GM23338 (cell line): Measurements from ENCODE around the gene ANKRD44. TPM values are rescaled to one million over a fixed set of nuclear protein-coding genes. Genes with fewer than 3 reads are reported as not detected.

Source experiments
- ATAC-seq: fragments of 200-7000 bp; cut with Tn5 transposase; 3 replicates; pipeline ENCODE4 v1.9.1; 2020
- DNase-seq: peaks from one replicate; pipeline ENCODE4 v3.0.0-alpha.2; 2015; ENCODE audit warnings: low spot score
- H2AFZ ChIP-seq: fragments of 200-600 bp; sonication (generic); 2 replicates; pipeline ENCODE4 v1.8.0; 2016; ENCODE audit warnings: antibody characterized with exemption, mild to moderate bottlenecking, moderate library complexity
- H3F3A ChIP-seq: fragments of 200-600 bp; sonication (generic); replicated peaks from 2 replicates; pipeline ENCODE4 v1.8.0; 2017; ENCODE audit warnings: antibody characterized with exemption, mixed run types, low read depth
- H3K27ac ChIP-seq: fragments of 200-600 bp; sonication (generic); 2 replicates; pipeline ENCODE4 v1.6.1; 2016; ENCODE audit warnings: low read depth
- H3K27me3 ChIP-seq: fragments of 200-600 bp; sonication (generic); 2 replicates; pipeline ENCODE4 v1.8.0; 2016; ENCODE audit warnings: mild to moderate bottlenecking, mixed run types, moderate library complexity; ENCODE audit not compliant: insufficient read depth
- H3K36me3 ChIP-seq: fragments of 200-600 bp; sonication (generic); 2 replicates; pipeline ENCODE4 v1.8.0; 2016; ENCODE audit warnings: mild to moderate bottlenecking; ENCODE audit not compliant: insufficient read depth
- H3K4me1 ChIP-seq: fragments of 200-600 bp; sonication (generic); 2 replicates; pipeline ENCODE4 v1.8.0; 2016; ENCODE audit warnings: mild to moderate bottlenecking, moderate library complexity; ENCODE audit not compliant: insufficient read depth
- H3K4me2 ChIP-seq: fragments of 200-600 bp; sonication (generic); 2 replicates; pipeline ENCODE4 v1.7.1; 2017; ENCODE audit warnings: mixed run types
- H3K4me3 ChIP-seq: fragments of 200-600 bp; sonication (generic); 2 replicates; pipeline ENCODE4 v1.6.1; 2016; ENCODE audit warnings: mixed run types
- H3K79me2 ChIP-seq: fragments of 200-600 bp; sonication (generic); replicated peaks from 2 replicates; pipeline ENCODE4 v1.8.0; 2017; ENCODE audit warnings: mild to moderate bottlenecking; ENCODE audit not compliant: insufficient read depth
- H3K9me2 ChIP-seq: fragments of 200-600 bp; sonication (generic); 2 replicates; pipeline ENCODE4 v1.8.0; 2017; ENCODE audit not compliant: insufficient read depth
- H4K20me1 ChIP-seq: fragments of 200-600 bp; sonication (generic); replicated peaks from 2 replicates; pipeline ENCODE4 v1.8.0; 2017; ENCODE audit warnings: mild to moderate bottlenecking; ENCODE audit not compliant: insufficient read depth
- H3K27ac Mint-ChIP-seq: 2 replicates; pipeline ENCODE4 v1.8.0; 2020; ENCODE audit warnings: inconsistent platforms, mild to moderate bottlenecking, moderate library complexity, mixed read lengths
- H3K27me3 Mint-ChIP-seq: 3 replicates; pipeline ENCODE4 v1.8.0; 2022; ENCODE audit warnings: low read depth, mild to moderate bottlenecking, moderate library complexity, mixed read lengths, inconsistent platforms; ENCODE audit not compliant: insufficient read depth, poor library complexity
- H3K36me3 Mint-ChIP-seq: 3 replicates; pipeline ENCODE4 v1.8.0; 2021; ENCODE audit warnings: low read depth, mild to moderate bottlenecking, inconsistent platforms, moderate library complexity, mixed read lengths
- H3K4me1 Mint-ChIP-seq: 3 replicates; pipeline ENCODE4 v1.8.0; 2020; ENCODE audit warnings: mild to moderate bottlenecking, inconsistent platforms, mixed read lengths
- H3K4me3 Mint-ChIP-seq: 3 replicates; pipeline ENCODE4 v1.8.0; 2021; ENCODE audit warnings: moderate library complexity, mild to moderate bottlenecking, inconsistent platforms, mixed read lengths
- H3K9me3 Mint-ChIP-seq: 3 replicates; pipeline ENCODE4 v1.8.0; 2020; ENCODE audit warnings: moderate library complexity, mild to moderate bottlenecking, inconsistent platforms, mixed read lengths
- CREB1 ChIP-seq: fragments of 250-450 bp; sonication (Bioruptor Pico); IDR thresholded peaks from 2 replicates; pipeline ENCODE4 v1.5.0; 2020; ENCODE audit warnings: low read depth, mild to moderate bottlenecking, moderate library complexity
- ETS1 ChIP-seq: IDR thresholded peaks from 2 replicates; pipeline ENCODE4 v1.6.1; 2016; ENCODE audit warnings: antibody characterized with exemption
- EZH2 ChIP-seq: fragments of 200-600 bp; sonication (generic); IDR thresholded peaks from one replicate; pipeline ENCODE4 v1.8.0; 2017; ENCODE audit warnings: antibody characterized with exemption, mild to moderate bottlenecking, low read depth; ENCODE audit not compliant: unreplicated experiment
- EZH2phosphoT487 ChIP-seq: fragments of 200-600 bp; sonication (generic); IDR thresholded peaks from one replicate; pipeline ENCODE4 v1.8.1; 2018; ENCODE audit warnings: antibody characterized with exemption; ENCODE audit not compliant: unreplicated experiment
- JUNB ChIP-seq: IDR thresholded peaks from one replicate; pipeline ENCODE4 v1.6.1; 2016; ENCODE audit warnings: antibody characterized with exemption; ENCODE audit not compliant: unreplicated experiment
- NANOG ChIP-seq: IDR thresholded peaks from 2 replicates; pipeline ENCODE4 v1.6.1; 2016; ENCODE audit warnings: antibody characterized with exemption, borderline replicate concordance
- POLR2AphosphoS5 ChIP-seq: IDR thresholded peaks from 2 replicates; pipeline ENCODE4 v1.6.1; 2016; ENCODE audit warnings: antibody characterized with exemption, low read depth
- STAT1 ChIP-seq: IDR thresholded peaks from one replicate; pipeline ENCODE4 v1.6.1; 2016; ENCODE audit warnings: antibody characterized with exemption; ENCODE audit not compliant: unreplicated experiment
- ZNF114 ChIP-seq: fragments of 250-450 bp; sonication (Bioruptor Pico); IDR thresholded peaks from 2 replicates; pipeline ENCODE4 v1.5.0; 2020; ENCODE audit warnings: mild to moderate bottlenecking, moderate library complexity
- ZNF331 ChIP-seq: fragments of 250-450 bp; sonication (Bioruptor Pico); IDR thresholded peaks from 2 replicates; pipeline ENCODE4 v1.5.0; 2020; ENCODE audit warnings: low read depth, mild to moderate bottlenecking, moderate library complexity
- polyA plus RNA-seq: library from polyadenylated mRNA; unstranded; fragments of >200 nt; fragmentation: Nextera tagmentation; extraction: Ambion mirVana; gene quantifications from 2 replicates; pipeline ENCODE4 v1.2.1, GENCODE V29; 2016
- total RNA-seq: library from RNA; depleted of rRNA; stranded (reverse); fragments of >200 nt; shearing (Covaris generic); gene quantifications from 2 replicates; pipeline ENCODE4 v1.2.3, GENCODE V29; 2014
- TF ChIP-seq, protein P1 (sequence below), 2 experiments: fragments of 200-600 bp in 1 of 2; sonication (generic) in 1 of 2; conservative IDR thresholded peaks; 2 replicates each; pipeline versions ENCODE4 v1.5.1 to v1.6.1; 2016 to 2017; ENCODE audit warnings: antibody characterized with exemption in 2 of 2, low read depth in 2 of 2, mild to moderate bottlenecking in 2 of 2, moderate library complexity in 1 of 2
- TF ChIP-seq, protein P2 (sequence below): IDR thresholded peaks from one replicate; pipeline ENCODE4 v1.6.1; 2018; ENCODE audit warnings: antibody characterized with exemption; ENCODE audit not compliant: unreplicated experiment
- TF ChIP-seq, protein P3 (sequence below): fragments of 250-450 bp; sonication (Bioruptor Pico); IDR thresholded peaks from 2 replicates; pipeline ENCODE4 v1.5.0; 2020; ENCODE audit warnings: mild to moderate bottlenecking, moderate library complexity

ANKRD44 gene
- total and polyA plus RNA-seq, 2 experiments from 2014 or later, result 0.44 to 0.56 TPM

- H3K27me3 Mint-ChIP-seq, result peaks cover 3% of the 10 kb centered on the region
- no peaks in the 10 kb centered on the region for H3K36me3 ChIP-seq
- peaks cover 5% of the 10 kb centered on the region; the same call in 2 of the 3 replicates for H3K4me1 Mint-ChIP-seq
- no peaks in the 10 kb centered on the region for H3K9me3 Mint-ChIP-seq
- no peak overlapping the region for H3K4me3 ChIP-seq
- H3K36me3 Mint-ChIP-seq, result no peaks in the 10 kb centered on the region
- H3K27ac Mint-ChIP-seq, result no peak overlapping the region
- no peaks in the 10 kb centered on the region for H3K27me3 ChIP-seq
- TF ChIP-seq EZH2 (no peak), POLR2AphosphoS5 (no peak), ZNF114 (no peak), NANOG (no peak), CREB1 (CRISPR knock-in tag) (no peak), ETS1 (no peak), STAT1 (no peak), ZNF331 (CRISPR knock-in tag) (no peak), JUNB (no peak), EZH2phosphoT487 (no peak)
- TF ChIP-seq, protein P1, sequence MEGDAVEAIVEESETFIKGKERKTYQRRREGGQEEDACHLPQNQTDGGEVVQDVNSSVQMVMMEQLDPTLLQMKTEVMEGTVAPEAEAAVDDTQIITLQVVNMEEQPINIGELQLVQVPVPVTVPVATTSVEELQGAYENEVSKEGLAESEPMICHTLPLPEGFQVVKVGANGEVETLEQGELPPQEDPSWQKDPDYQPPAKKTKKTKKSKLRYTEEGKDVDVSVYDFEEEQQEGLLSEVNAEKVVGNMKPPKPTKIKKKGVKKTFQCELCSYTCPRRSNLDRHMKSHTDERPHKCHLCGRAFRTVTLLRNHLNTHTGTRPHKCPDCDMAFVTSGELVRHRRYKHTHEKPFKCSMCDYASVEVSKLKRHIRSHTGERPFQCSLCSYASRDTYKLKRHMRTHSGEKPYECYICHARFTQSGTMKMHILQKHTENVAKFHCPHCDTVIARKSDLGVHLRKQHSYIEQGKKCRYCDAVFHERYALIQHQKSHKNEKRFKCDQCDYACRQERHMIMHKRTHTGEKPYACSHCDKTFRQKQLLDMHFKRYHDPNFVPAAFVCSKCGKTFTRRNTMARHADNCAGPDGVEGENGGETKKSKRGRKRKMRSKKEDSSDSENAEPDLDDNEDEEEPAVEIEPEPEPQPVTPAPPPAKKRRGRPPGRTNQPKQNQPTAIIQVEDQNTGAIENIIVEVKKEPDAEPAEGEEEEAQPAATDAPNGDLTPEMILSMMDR (conservative IDR thresholded peaks at IDR 0.05; ENCODE audit: low read depth in 2 of 2), result no peak
- TF ChIP-seq, protein P2, sequence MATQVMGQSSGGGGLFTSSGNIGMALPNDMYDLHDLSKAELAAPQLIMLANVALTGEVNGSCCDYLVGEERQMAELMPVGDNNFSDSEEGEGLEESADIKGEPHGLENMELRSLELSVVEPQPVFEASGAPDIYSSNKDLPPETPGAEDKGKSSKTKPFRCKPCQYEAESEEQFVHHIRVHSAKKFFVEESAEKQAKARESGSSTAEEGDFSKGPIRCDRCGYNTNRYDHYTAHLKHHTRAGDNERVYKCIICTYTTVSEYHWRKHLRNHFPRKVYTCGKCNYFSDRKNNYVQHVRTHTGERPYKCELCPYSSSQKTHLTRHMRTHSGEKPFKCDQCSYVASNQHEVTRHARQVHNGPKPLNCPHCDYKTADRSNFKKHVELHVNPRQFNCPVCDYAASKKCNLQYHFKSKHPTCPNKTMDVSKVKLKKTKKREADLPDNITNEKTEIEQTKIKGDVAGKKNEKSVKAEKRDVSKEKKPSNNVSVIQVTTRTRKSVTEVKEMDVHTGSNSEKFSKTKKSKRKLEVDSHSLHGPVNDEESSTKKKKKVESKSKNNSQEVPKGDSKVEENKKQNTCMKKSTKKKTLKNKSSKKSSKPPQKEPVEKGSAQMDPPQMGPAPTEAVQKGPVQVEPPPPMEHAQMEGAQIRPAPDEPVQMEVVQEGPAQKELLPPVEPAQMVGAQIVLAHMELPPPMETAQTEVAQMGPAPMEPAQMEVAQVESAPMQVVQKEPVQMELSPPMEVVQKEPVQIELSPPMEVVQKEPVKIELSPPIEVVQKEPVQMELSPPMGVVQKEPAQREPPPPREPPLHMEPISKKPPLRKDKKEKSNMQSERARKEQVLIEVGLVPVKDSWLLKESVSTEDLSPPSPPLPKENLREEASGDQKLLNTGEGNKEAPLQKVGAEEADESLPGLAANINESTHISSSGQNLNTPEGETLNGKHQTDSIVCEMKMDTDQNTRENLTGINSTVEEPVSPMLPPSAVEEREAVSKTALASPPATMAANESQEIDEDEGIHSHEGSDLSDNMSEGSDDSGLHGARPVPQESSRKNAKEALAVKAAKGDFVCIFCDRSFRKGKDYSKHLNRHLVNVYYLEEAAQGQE, result no peak
- TF ChIP-seq, protein P3, sequence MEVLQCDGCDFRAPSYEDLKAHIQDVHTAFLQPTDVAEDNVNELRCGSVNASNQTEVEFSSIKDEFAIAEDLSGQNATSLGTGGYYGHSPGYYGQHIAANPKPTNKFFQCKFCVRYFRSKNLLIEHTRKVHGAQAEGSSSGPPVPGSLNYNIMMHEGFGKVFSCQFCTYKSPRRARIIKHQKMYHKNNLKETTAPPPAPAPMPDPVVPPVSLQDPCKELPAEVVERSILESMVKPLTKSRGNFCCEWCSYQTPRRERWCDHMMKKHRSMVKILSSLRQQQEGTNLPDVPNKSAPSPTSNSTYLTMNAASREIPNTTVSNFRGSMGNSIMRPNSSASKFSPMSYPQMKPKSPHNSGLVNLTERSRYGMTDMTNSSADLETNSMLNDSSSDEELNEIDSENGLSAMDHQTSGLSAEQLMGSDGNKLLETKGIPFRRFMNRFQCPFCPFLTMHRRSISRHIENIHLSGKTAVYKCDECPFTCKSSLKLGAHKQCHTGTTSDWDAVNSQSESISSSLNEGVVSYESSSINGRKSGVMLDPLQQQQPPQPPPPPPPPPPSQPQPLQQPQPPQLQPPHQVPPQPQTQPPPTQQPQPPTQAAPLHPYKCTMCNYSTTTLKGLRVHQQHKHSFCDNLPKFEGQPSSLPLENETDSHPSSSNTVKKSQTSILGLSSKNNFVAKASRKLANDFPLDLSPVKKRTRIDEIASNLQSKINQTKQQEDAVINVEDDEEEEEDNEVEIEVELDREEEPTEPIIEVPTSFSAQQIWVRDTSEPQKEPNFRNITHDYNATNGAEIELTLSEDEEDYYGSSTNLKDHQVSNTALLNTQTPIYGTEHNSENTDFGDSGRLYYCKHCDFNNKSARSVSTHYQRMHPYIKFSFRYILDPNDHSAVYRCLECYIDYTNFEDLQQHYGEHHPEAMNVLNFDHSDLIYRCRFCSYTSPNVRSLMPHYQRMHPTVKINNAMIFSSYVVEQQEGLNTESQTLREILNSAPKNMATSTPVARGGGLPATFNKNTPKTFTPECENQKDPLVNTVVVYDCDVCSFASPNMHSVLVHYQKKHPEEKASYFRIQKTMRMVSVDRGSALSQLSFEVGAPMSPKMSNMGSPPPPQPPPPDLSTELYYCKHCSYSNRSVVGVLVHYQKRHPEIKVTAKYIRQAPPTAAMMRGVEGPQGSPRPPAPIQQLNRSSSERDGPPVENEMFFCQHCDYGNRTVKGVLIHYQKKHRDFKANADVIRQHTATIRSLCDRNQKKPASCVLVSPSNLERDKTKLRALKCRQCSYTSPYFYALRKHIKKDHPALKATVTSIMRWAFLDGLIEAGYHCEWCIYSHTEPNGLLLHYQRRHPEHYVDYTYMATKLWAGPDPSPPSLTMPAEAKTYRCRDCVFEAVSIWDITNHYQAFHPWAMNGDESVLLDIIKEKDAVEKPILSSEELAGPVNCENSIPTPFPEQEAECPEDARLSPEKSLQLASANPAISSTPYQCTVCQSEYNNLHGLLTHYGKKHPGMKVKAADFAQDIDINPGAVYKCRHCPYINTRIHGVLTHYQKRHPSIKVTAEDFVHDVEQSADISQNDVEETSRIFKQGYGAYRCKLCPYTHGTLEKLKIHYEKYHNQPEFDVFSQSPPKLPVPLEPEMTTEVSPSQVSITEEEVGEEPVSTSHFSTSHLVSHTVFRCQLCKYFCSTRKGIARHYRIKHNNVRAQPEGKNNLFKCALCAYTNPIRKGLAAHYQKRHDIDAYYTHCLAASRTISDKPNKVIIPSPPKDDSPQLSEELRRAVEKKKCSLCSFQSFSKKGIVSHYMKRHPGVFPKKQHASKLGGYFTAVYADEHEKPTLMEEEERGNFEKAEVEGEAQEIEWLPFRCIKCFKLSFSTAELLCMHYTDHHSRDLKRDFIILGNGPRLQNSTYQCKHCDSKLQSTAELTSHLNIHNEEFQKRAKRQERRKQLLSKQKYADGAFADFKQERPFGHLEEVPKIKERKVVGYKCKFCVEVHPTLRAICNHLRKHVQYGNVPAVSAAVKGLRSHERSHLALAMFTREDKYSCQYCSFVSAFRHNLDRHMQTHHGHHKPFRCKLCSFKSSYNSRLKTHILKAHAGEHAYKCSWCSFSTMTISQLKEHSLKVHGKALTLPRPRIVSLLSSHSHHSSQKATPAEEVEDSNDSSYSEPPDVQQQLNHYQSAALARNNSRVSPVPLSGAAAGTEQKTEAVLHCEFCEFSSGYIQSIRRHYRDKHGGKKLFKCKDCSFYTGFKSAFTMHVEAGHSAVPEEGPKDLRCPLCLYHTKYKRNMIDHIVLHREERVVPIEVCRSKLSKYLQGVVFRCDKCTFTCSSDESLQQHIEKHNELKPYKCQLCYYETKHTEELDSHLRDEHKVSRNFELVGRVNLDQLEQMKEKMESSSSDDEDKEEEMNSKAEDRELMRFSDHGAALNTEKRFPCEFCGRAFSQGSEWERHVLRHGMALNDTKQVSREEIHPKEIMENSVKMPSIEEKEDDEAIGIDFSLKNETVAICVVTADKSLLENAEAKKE (CRISPR knock-in tag), result no peak
- no peak overlapping the region for H3K4me2 ChIP-seq
- H3K9me2 ChIP-seq, result no peaks in the 10 kb centered on the region
- no peak overlapping the region for H3K27ac ChIP-seq
- H3K79me2 ChIP-seq, result no peaks in the 10 kb centered on the region
- no peak overlapping the region for H2AFZ ChIP-seq
- DNase-seq (no peak), ATAC-seq (no peak)
- no peaks in the 10 kb centered on the region for H3F3A ChIP-seq
- no peak overlapping the region for H3K4me3 Mint-ChIP-seq
- 0 out of 2 replicates have a peak, but pooled peaks cover 5% of the 10 kb centered on the region for H3K4me1 ChIP-seq
- no peaks in the 10 kb centered on the region for H4K20me1 ChIP-seq
Measured at GRCh38 chr2:197077336-197077735, 233.2 kb downstream of the ANKRD44 start.
